Hepatocyte (in vitro differentiated cells): ENCODE results near the gene CDHR3. TPM values are rescaled to one million over a fixed set of nuclear protein-coding genes. Genes with fewer than 3 reads are reported as not detected.

ENCODE experiments used
- DNase-seq: peaks from one replicate; pipeline ENCODE4 v3.0.0-alpha.2; 2016; ENCODE audit warnings: low spot score
- H2AFZ ChIP-seq: fragments of 200-600 bp; sonication (generic); 2 replicates; pipeline ENCODE4 v1.6.0; 2016; ENCODE audit warnings: antibody characterized with exemption, mild to moderate bottlenecking
- H3K27ac ChIP-seq: fragments of 200-600 bp; sonication (generic); 2 replicates; pipeline ENCODE4 v1.5.1; 2016; ENCODE audit warnings: mild to moderate bottlenecking
- H3K27me3 ChIP-seq: fragments of 200-600 bp; sonication (generic); 2 replicates; pipeline ENCODE4 v1.6.1; 2016
- H3K36me3 ChIP-seq: fragments of 200-600 bp; sonication (generic); replicated peaks from 2 replicates; pipeline ENCODE4 v1.5.1; 2016; ENCODE audit warnings: low read depth; ENCODE audit not compliant: insufficient read depth
- H3K4me1 ChIP-seq: fragments of 200-600 bp; sonication (generic); 2 replicates; pipeline ENCODE4 v1.5.1; 2016; ENCODE audit warnings: mild to moderate bottlenecking, moderate library complexity; ENCODE audit not compliant: insufficient read depth
- H3K4me2 ChIP-seq: fragments of 200-600 bp; sonication (generic); 2 replicates; pipeline ENCODE4 v1.6.0; 2016
- H3K4me3 ChIP-seq: fragments of 200-600 bp; sonication (generic); 2 replicates; pipeline ENCODE4 v1.5.1; 2016; ENCODE audit warnings: mild to moderate bottlenecking
- H3K79me2 ChIP-seq: fragments of 200-600 bp; sonication (generic); 2 replicates; pipeline ENCODE4 v1.6.0; 2017; ENCODE audit warnings: mild to moderate bottlenecking
- H3K9me2 ChIP-seq: fragments of 200-600 bp; sonication (generic); replicated peaks from 2 replicates; pipeline ENCODE4 v1.6.0; 2017; ENCODE audit warnings: mild to moderate bottlenecking; ENCODE audit not compliant: insufficient read depth
- H3K9me3 ChIP-seq: fragments of 200-600 bp; sonication (generic); 2 replicates; pipeline ENCODE4 v1.5.1; 2016; ENCODE audit warnings: low read depth, mild to moderate bottlenecking
- H4K20me1 ChIP-seq: fragments of 200-600 bp; sonication (generic); 2 replicates; pipeline ENCODE4 v1.6.0; 2016; ENCODE audit warnings: mild to moderate bottlenecking; ENCODE audit not compliant: insufficient read depth, poor library complexity, severe bottlenecking
- CTCF ChIP-seq: fragments of 200-600 bp; sonication (generic); IDR thresholded peaks from 2 replicates; pipeline ENCODE4 v1.5.1; 2016; ENCODE audit warnings: antibody characterized with exemption, mild to moderate bottlenecking; ENCODE audit not compliant: poor library complexity
- EZH2 ChIP-seq: fragments of 200-600 bp; sonication (generic); IDR thresholded peaks from 2 replicates; pipeline ENCODE4 v1.6.1; 2016; ENCODE audit warnings: antibody characterized with exemption, mild to moderate bottlenecking, borderline replicate concordance
- EZH2phosphoT487 ChIP-seq: fragments of 200-600 bp; sonication (generic); IDR thresholded peaks from one replicate; pipeline ENCODE4 v1.6.1; 2018; ENCODE audit warnings: antibody characterized with exemption, mild to moderate bottlenecking, low read depth, moderate library complexity; ENCODE audit not compliant: unreplicated experiment, severe bottlenecking
- WGBS: methylation state at CpG from one replicate; pipeline ENCODE4 v1.1.6; 2016; ENCODE audit warnings: low lambda C conversion rate; ENCODE audit errors: missing lambda C conversion rate; 5-methylcytosine and 5-hydroxymethylcytosine counted together
- polyA plus RNA-seq: library from polyadenylated mRNA; unstranded; fragments of >200 nt; fragmentation: Nextera tagmentation; extraction: Ambion mirVana; gene quantifications from 2 replicates; pipeline ENCODE4 v1.2.1, GENCODE V29; 2016
- total RNA-seq: library from RNA; depleted of rRNA; stranded (reverse); fragments of >200 nt; gene quantifications from 2 replicates; pipeline ENCODE4 v1.2.3, GENCODE V29; 2014

CDHR3 gene
- total and polyA plus RNA-seq, 2 experiments from 2014 or later: 3.3 to 6.9 TPM

GRCh38 chr7:105989191-105989590 lies 26.1 kb downstream of the CDHR3 start:
- H3K27ac ChIP-seq: no peak overlapping the region
- TF ChIP-seq EZH2: no peak
- TF ChIP-seq EZH2phosphoT487: no peak
- no peak for TF ChIP-seq CTCF
- WGBS: 62% methylated on average over 2 of the region's 2 CpGs
- no peaks in the 10 kb centered on the region for H3K79me2 ChIP-seq
- H2AFZ ChIP-seq: no peak overlapping the region
- no peaks in the 10 kb centered on the region for H3K9me2 ChIP-seq
- H3K4me3 ChIP-seq: no peak overlapping the region
- H3K4me1 ChIP-seq: no peaks in the 10 kb centered on the region
- no peaks in the 10 kb centered on the region for H3K36me3 ChIP-seq
- DNase-seq: no peak
- no peaks in the 10 kb centered on the region for H3K27me3 ChIP-seq
- H4K20me1 ChIP-seq: no peaks in the 10 kb centered on the region
- no peak overlapping the region for H3K4me2 ChIP-seq
- no peaks in the 10 kb centered on the region for H3K9me3 ChIP-seq

GRCh38 chr7:105989686-105990085 lies 26.6 kb downstream of the CDHR3 start:
- Histone ChIP-seq H3K9me2 (no peaks in the 10 kb centered on the region), H3K9me3 (no peaks in the 10 kb centered on the region), H3K4me1 (no peaks in the 10 kb centered on the region), H4K20me1 (no peaks in the 10 kb centered on the region), H3K27ac (no peak overlapping the region), H3K4me3 (no peak overlapping the region), H3K79me2 (no peaks in the 10 kb centered on the region), H2AFZ (no peak overlapping the region), H3K36me3 (no peaks in the 10 kb centered on the region), H3K4me2 (no peak overlapping the region), H3K27me3 (no peaks in the 10 kb centered on the region)
- no peak for DNase-seq
- no peak for TF ChIP-seq EZH2phosphoT487

- H3K9me3 ChIP-seq: no peaks in the 10 kb centered on the region
- no peaks in the 10 kb centered on the region for H3K79me2 ChIP-seq
- no peaks in the 10 kb centered on the region for H3K27me3 ChIP-seq
- no peaks in the 10 kb centered on the region for H3K9me2 ChIP-seq
- no peak overlapping the region for H3K4me3 ChIP-seq
- TF ChIP-seq EZH2phosphoT487: no peak
- TF ChIP-seq EZH2: no peak
- TF ChIP-seq CTCF: no peak
- H3K36me3 ChIP-seq: no peaks in the 10 kb centered on the region
- H4K20me1 ChIP-seq: no peaks in the 10 kb centered on the region
- 83% methylated on average over 7 of the region's 7 CpGs for WGBS
- no peak overlapping the region for H2AFZ ChIP-seq
- no peak overlapping the region for H3K27ac ChIP-seq
- no peaks in the 10 kb centered on the region for H3K4me1 ChIP-seq
- H3K4me2 ChIP-seq: no peak overlapping the region
- no peak for DNase-seq
Measured at GRCh38 chr7:105990141-105990540, 27.1 kb downstream of the CDHR3 start.

- TF ChIP-seq EZH2: no peak
- Histone ChIP-seq H3K4me1 (no peaks in the 10 kb centered on the region), H3K36me3 (no peaks in the 10 kb centered on the region), H3K27me3 (no peaks in the 10 kb centered on the region), H2AFZ (no peak overlapping the region), H3K9me2 (no peaks in the 10 kb centered on the region), H3K27ac (no peak overlapping the region), H4K20me1 (no peaks in the 10 kb centered on the region), H3K4me2 (no peak overlapping the region), H3K9me3 (no peaks in the 10 kb centered on the region), H3K79me2 (no peaks in the 10 kb centered on the region), H3K4me3 (no peak overlapping the region)
- 54% methylated on average over 5 of the region's 5 CpGs for WGBS
- DNase-seq: no peak
Measured at GRCh38 chr7:105990727-105991453, 27.8 kb downstream of the CDHR3 start.
